H9 (cell line): ENCODE results near the gene PRKD3. TPM values are rescaled to one million over a fixed set of nuclear protein-coding genes. Genes with fewer than 3 reads are reported as not detected.

Experiments
- DNase-seq: peaks from one replicate; pipeline ENCODE4 v3.0.0-alpha.2; 2017
- H2AFZ ChIP-seq: one replicate; pipeline ENCODE4 v1.6.1; 2013; ENCODE audit warnings: mild to moderate bottlenecking, low read length, control low read depth, moderate library complexity
- H2AK5ac ChIP-seq: 2 replicates; pipeline ENCODE4 v1.6.1; 2013; ENCODE audit warnings: low read length, control low read depth, mixed read lengths; ENCODE audit not compliant: insufficient read length
- H2BK120ac ChIP-seq: one replicate; pipeline ENCODE4 v1.6.1; 2013; ENCODE audit warnings: low read depth, mild to moderate bottlenecking, low read length, control low read depth, inconsistent platforms; ENCODE audit not compliant: poor library complexity, severe bottlenecking
- H2BK12ac ChIP-seq: 2 replicates; pipeline ENCODE4 v1.6.1; 2013; ENCODE audit warnings: low read length, control low read depth, mixed read lengths, low read depth; ENCODE audit not compliant: insufficient read length
- H2BK15ac ChIP-seq: 2 replicates; pipeline ENCODE4 v1.6.1; 2013; ENCODE audit warnings: low read depth, low read length, control low read depth
- H2BK20ac ChIP-seq: one replicate; pipeline ENCODE4 v1.6.1; 2013; ENCODE audit warnings: low read depth, mild to moderate bottlenecking, low read length, control low read depth, inconsistent platforms; ENCODE audit not compliant: poor library complexity, severe bottlenecking
- H2BK5ac ChIP-seq: 2 replicates; pipeline ENCODE4 v1.6.1; 2013; ENCODE audit warnings: low read length, control low read depth, mixed read lengths; ENCODE audit not compliant: insufficient read length
- H3K14ac ChIP-seq: 2 replicates; pipeline ENCODE4 v1.6.1; 2013; ENCODE audit warnings: low read length, control low read depth; ENCODE audit not compliant: insufficient read depth
- H3K18ac ChIP-seq: 2 replicates; pipeline ENCODE4 v1.6.1; 2013; ENCODE audit warnings: low read depth, mild to moderate bottlenecking, mixed read lengths, low read length, control low read depth; ENCODE audit not compliant: insufficient read length
- H3K23ac ChIP-seq: 2 replicates; pipeline ENCODE4 v1.6.1; 2013; ENCODE audit warnings: low read length, control low read depth, mixed read lengths, low read depth; ENCODE audit not compliant: insufficient read length
- H3K23me2 ChIP-seq: 2 replicates; pipeline ENCODE4 v1.6.1; 2013; ENCODE audit warnings: low read depth, mild to moderate bottlenecking, mixed read lengths, low read length, control low read depth; ENCODE audit not compliant: insufficient read length, poor library complexity, severe bottlenecking
- H3K27ac ChIP-seq: 2 replicates; pipeline ENCODE4 v1.5.1; 2013; ENCODE audit warnings: low read length, control low read depth, mixed read lengths, low read depth; ENCODE audit not compliant: insufficient read length
- H3K27me3 ChIP-seq: 2 replicates; pipeline ENCODE4 v1.6.1; 2013; ENCODE audit warnings: low read length, control low read depth, inconsistent platforms; ENCODE audit not compliant: insufficient read depth
- H3K4ac ChIP-seq: 2 replicates; pipeline ENCODE4 v1.6.1; 2013; ENCODE audit warnings: low read depth, mild to moderate bottlenecking, control low read depth, inconsistent platforms, low read length, moderate library complexity
- H3K4me1 ChIP-seq: 2 replicates; pipeline ENCODE4 v1.6.1; 2013; ENCODE audit warnings: low read length, control low read depth, inconsistent platforms; ENCODE audit not compliant: insufficient read depth
- H3K4me2 ChIP-seq: 2 replicates; pipeline ENCODE4 v1.6.1; 2013; ENCODE audit warnings: low read length, control low read depth, mixed read lengths; ENCODE audit not compliant: insufficient read length, insufficient read depth
- H3K56ac ChIP-seq: 2 replicates; pipeline ENCODE4 v1.6.1; 2013; ENCODE audit warnings: low read depth, mild to moderate bottlenecking, mixed read lengths, low read length, control low read depth; ENCODE audit not compliant: insufficient read length
- H3K79me1 ChIP-seq: 2 replicates; pipeline ENCODE4 v1.6.1; 2013; ENCODE audit warnings: low read depth, mild to moderate bottlenecking, moderate library complexity, low read length, control low read depth, inconsistent platforms; ENCODE audit not compliant: insufficient read depth, poor library complexity, severe bottlenecking
- H3K79me2 ChIP-seq: 2 replicates; pipeline ENCODE4 v1.6.1; 2013; ENCODE audit warnings: low read length, control low read depth, inconsistent platforms; ENCODE audit not compliant: insufficient read depth
- H3K9ac ChIP-seq: 2 replicates; pipeline ENCODE4 v1.6.1; 2013; ENCODE audit warnings: low read length, control low read depth, mixed read lengths; ENCODE audit not compliant: insufficient read length; ENCODE audit errors: extremely low read depth
- H3K9me3 ChIP-seq: one replicate; pipeline ENCODE4 v1.6.1; 2013; ENCODE audit warnings: low read depth, low read length, inconsistent platforms; ENCODE audit not compliant: control insufficient read depth
- H3T11ph ChIP-seq: one replicate; pipeline ENCODE4 v1.6.1; 2013; ENCODE audit warnings: mild to moderate bottlenecking, low read length, control low read depth, inconsistent platforms
- H4K20me1 ChIP-seq: one replicate; pipeline ENCODE4 v1.6.1; 2013; ENCODE audit not compliant: control insufficient read depth, insufficient read length, insufficient read depth
- H4K5ac ChIP-seq: 2 replicates; pipeline ENCODE4 v1.6.1; 2013; ENCODE audit warnings: low read depth, mild to moderate bottlenecking, mixed read lengths, low read length, control low read depth; ENCODE audit not compliant: insufficient read length
- H4K8ac ChIP-seq: replicated peaks from 2 replicates; pipeline ENCODE4 v1.6.1; 2013; ENCODE audit warnings: low read length, control low read depth, mixed read lengths, low read depth; ENCODE audit not compliant: insufficient read length
- H4K91ac ChIP-seq: 2 replicates; pipeline ENCODE4 v1.6.1; 2013; ENCODE audit warnings: low read depth, mild to moderate bottlenecking, moderate library complexity, mixed read lengths, low read length, control low read depth; ENCODE audit not compliant: insufficient read length
- H3K27ac Mint-ChIP-seq, 3 experiments: 2 replicates in 2 of 3; 3 replicates in 1 of 3; pipeline ENCODE4 v1.8.0; 2020 to 2021; ENCODE audit warnings: mixed read lengths in 3 of 3, mild to moderate bottlenecking in 1 of 3, moderate library complexity in 1 of 3
- H3K27me3 Mint-ChIP-seq: 2 replicates; pipeline ENCODE4 v1.8.0; 2021; ENCODE audit warnings: low read depth, mild to moderate bottlenecking, moderate library complexity, mixed read lengths
- H3K36me3 Mint-ChIP-seq, 3 experiments: 2 replicates in 2 of 3; 3 replicates in 1 of 3; pipeline ENCODE4 v1.8.0; 2020 to 2021; ENCODE audit warnings: low read depth in 3 of 3, mixed read lengths in 3 of 3; ENCODE audit not compliant: insufficient read depth in 1 of 3
- H3K4me1 Mint-ChIP-seq, 2 experiments: 2 replicates each; pipeline ENCODE4 v1.8.0; 2020; ENCODE audit warnings: mixed read lengths in 2 of 2
- H3K4me3 Mint-ChIP-seq, 2 experiments: 2 replicates in 1 of 2; 3 replicates in 1 of 2; pipeline ENCODE4 v1.8.0; 2020 to 2021; ENCODE audit warnings: mild to moderate bottlenecking in 2 of 2, mixed read lengths in 2 of 2, moderate library complexity in 1 of 2
- H3K9me3 Mint-ChIP-seq, 2 experiments: 2 replicates in 1 of 2; 3 replicates in 1 of 2; pipeline ENCODE4 v1.8.0; 2020; ENCODE audit warnings: mild to moderate bottlenecking in 2 of 2, mixed read lengths in 2 of 2, moderate library complexity in 1 of 2
- CTCF ChIP-seq: fragments of 200-600 bp; sonication (generic); conservative IDR thresholded peaks from 3 replicates; pipeline ENCODE4 v1.8.0; 2021; ENCODE audit warnings: antibody characterized with exemption, mild to moderate bottlenecking
- WGBS: extraction: QIAGEN DNeasy Blood & Tissue Kit; methylation state at CpG from one replicate; pipeline ENCODE4 v1.1.7; 2013; ENCODE audit warnings: missing lambda C conversion rate, low lambda C conversion rate, mixed read lengths; ENCODE audit not compliant: insufficient read length; ENCODE audit errors: extremely low coverage; 5-methylcytosine and 5-hydroxymethylcytosine counted together
- total RNA-seq: library from RNA; stranded (reverse); gene quantifications from 2 replicates; pipeline ENCODE4 v1.2.1, GENCODE V29; 2021

Gene PRKD3
- total RNA-seq, 1 experiment from 2014 or later: 63.3 TPM

- H3K36me3 Mint-ChIP-seq: no peaks in the 10 kb centered on the region
- H4K91ac ChIP-seq: no peak overlapping the region
- no peak overlapping the region for H3T11ph ChIP-seq
- H3K14ac ChIP-seq: no peak overlapping the region
- H3K27ac Mint-ChIP-seq: no peak overlapping the region
- no peak overlapping the region for H3K23ac ChIP-seq
- no peak overlapping the region for H4K5ac ChIP-seq
- no peak overlapping the region for H3K9ac ChIP-seq
- no peaks in the 10 kb centered on the region for H3K9me3 Mint-ChIP-seq
- H3K27ac ChIP-seq: no peak overlapping the region
- no peak overlapping the region for H3K56ac ChIP-seq
- H3K23me2 ChIP-seq: no peaks in the 10 kb centered on the region
- no peak overlapping the region for H4K8ac ChIP-seq
- no peak overlapping the region for H2BK12ac ChIP-seq
- no peaks in the 10 kb centered on the region; the same call in 1 of the 2 replicates for H3K4me1 ChIP-seq
- no peak for TF ChIP-seq CTCF
- H3K9me3 ChIP-seq: no peaks in the 10 kb centered on the region
- no peak overlapping the region for H2BK5ac ChIP-seq
- H3K4me1 Mint-ChIP-seq: no peaks in the 10 kb centered on the region
- no peak overlapping the region for H3K18ac ChIP-seq
- no peak overlapping the region for H2AFZ ChIP-seq
- H3K79me1 ChIP-seq: no peaks in the 10 kb centered on the region
- no peak overlapping the region for H3K4ac ChIP-seq
- no peak for DNase-seq
- no peak overlapping the region for H3K4me3 Mint-ChIP-seq
- no peaks in the 10 kb centered on the region for H3K27me3 ChIP-seq
- no peaks in the 10 kb centered on the region for H3K79me2 ChIP-seq
- H3K4me2 ChIP-seq: no peak overlapping the region
- no CpG with 5 or more reads among the region's 2 CpGs for WGBS
- no peaks in the 10 kb centered on the region for H3K27me3 Mint-ChIP-seq
- H2BK15ac ChIP-seq: no peak overlapping the region
- no peak overlapping the region for H2AK5ac ChIP-seq
- H2BK20ac ChIP-seq: no peak overlapping the region
- H4K20me1 ChIP-seq: no peaks in the 10 kb centered on the region
- no peak overlapping the region for H2BK120ac ChIP-seq
These were observed 43.4 kb upstream of the PRKD3 start for GRCh38 chr2:37367984-37368383.
